DMS 273 (cell line): ENCODE measurements around the gene MAP2K3.
"Not testable (repeated sequence)": the region's sequence is repeated elsewhere in the genome, so short reads cannot be mapped to it uniquely, and the experiment has no call there.

Source experiments
- DNase-seq: peaks from one replicate; lab custom pipeline; 2025; ENCODE audit not compliant: unreplicated experiment; lab: John Stamatoyannopoulos, UW

Gene MAP2K3

DNA sequence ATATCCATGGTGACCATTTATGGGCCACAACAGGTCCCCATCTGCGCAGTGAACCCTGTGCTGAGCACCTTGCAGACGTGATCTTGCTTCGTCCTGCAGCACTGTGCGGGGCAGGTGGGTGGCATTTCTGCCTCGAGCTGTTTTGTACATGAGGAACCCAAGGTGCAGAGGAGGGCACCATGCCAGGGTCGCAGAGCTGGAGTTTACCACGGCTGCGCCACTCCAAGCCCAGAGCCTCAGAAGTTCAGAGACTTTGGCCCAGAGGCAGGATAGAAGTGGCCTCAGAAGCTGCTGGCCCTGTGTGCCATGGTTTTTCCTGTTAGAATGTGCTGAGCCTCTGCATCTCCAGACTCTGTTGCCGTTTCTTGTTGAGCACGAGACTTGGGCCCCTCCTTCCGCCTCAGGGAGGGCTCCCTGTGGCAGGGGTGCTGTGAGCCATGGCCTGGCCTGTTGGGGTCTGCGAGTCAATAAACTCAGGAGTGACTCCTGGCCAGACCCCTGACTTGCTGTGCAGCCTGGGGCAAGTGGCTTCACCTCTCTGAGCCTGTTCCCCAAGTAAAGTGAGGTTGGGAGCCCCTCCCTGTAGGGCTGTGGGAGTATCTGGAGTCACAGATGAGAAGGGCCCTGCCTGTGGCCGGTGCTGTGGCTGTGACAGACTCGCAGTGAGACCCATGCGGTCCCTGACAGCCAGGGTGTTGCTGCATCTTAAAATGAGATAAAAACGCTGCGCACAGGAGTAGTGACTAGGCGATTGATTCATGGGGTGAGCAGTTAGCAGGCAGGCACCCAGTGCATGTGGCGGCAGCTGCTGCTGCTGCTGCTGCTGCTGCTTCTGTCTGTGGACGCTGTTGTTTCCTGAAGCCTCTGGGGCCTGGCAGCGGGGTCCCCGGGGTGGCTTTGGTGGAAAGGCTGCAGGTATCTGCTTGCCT, 11.8 kb downstream of the MAP2K3 start:
- DNase-seq: peak; percentile 33

- peak; percentile 16 for DNase-seq
Measured at GRCh38 chr17:21297026-21297520, 12.6 kb downstream of the MAP2K3 start.

DNA sequence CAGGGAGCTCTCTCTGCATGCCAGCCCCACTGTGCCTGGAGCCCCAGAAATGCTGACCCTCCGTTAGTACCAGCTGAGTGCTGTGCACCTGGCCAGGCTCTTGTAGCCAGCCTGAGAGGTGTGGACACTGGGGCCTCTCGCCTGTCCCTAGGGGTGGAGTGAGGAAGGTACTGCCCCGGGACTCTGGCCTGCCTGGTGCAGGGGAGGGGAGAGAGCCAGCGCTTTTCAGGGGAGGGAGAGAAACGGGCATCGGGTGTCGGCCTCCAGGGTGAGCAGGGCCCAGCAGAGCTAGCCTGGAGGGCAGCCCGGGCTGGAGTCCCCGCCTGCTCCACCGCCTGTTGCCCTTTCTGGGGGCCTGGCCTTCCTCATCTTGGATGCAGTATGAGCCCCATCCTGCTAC, 13.1 kb downstream of the MAP2K3 start:
- DNase-seq: no peak

DNA sequence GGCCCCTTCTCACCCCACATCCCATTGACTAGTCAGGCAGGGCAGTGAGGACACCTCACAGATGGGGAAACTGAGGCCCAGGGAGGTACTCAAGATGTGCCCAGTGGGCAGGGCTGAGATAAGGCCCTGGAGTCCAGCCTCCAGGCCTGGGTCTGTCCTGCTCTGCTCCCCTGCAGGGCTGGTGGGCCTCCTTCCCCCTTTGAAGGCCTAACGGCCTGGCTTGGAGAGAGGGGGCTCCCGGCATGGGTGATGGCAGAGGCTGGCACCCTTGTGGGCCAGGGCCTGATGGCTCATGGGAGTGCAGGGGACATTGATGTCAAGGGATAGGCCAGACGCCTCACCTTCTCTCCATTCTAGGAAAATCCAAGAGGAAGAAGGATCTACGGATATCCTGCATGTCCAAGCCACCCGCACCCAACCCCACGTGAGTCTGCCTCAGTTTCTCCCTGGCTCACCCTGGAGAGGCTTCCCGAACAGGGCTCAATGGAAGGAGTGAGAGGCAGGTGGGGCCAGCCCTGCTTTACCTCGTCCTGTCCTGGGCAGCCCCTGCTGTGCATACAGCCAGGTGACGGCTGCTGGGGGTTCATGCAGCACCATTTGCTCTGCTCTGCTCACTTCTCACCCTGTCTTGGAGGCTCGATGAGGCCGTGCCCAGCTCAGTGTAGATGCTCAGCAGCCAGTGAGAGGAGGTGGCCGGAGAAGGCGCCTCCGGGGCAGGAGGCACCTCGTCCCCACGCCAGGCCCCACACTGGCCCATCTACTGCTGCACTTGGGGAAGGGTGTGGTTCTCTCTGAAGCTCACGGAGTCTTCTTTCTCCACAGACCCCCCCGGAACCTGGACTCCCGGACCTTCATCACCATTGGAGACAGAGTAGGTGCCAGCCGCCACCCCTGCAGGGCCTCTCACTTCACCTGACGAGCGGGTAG, 13.8 kb downstream of the MAP2K3 start:
- no peak for DNase-seq

DNA sequence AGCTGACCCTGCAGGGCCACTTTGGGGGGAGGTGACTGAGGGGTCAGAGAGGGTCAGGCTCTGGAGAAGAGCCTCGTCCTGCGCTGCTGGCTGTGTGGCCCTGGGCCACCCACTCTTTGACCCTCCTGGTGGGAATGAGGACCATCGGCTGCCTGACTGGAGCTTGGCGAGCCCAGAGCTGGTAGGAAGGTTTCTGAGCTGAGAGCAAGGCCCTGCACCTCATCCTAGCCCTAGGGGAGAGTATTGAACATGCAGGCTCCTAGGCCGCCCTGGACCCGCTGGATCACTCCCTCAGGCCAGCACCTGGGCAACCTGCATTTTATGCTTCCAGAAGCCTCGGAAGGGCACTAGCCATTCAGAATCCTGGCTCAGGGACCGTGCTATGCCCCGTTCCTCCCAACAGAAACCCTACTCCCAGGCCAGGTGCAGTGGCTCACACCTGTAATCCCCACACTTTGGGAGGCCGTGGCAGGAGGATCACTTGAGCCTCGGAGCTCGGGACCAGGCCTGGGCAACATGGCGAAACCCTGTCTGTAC, 14.5 kb downstream of the MAP2K3 start:
- no peak for DNase-seq

DNA sequence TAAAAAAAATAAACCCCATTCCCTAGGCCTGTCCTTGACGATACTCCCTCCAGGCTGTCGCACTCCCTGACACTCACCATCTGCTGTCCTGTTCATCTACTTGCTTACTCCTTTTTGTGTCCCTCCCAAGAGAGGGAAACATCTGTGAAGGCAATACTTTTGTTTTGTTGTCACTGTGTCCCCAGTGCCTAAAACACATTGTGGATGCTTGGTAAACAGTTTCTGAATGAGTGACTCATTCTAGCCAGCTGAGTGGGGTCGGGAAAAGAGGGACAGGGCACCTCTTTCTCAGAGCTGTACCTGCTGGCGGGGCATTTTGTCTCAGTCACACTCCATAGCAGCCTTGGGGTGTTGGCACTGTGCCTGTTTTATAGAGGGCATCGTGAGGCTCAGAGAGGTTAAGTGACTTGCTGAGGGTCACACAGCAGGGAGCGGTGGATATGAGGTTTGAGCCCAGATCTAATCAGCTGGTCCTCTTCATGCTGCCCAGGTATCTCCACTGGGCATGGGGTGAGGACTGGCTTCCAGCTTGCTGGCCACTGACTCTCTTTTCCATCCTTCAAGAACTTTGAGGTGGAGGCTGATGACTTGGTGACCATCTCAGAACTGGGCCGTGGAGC, 15.6 kb downstream of the MAP2K3 start:
- DNase-seq: peak; percentile 38

DNA sequence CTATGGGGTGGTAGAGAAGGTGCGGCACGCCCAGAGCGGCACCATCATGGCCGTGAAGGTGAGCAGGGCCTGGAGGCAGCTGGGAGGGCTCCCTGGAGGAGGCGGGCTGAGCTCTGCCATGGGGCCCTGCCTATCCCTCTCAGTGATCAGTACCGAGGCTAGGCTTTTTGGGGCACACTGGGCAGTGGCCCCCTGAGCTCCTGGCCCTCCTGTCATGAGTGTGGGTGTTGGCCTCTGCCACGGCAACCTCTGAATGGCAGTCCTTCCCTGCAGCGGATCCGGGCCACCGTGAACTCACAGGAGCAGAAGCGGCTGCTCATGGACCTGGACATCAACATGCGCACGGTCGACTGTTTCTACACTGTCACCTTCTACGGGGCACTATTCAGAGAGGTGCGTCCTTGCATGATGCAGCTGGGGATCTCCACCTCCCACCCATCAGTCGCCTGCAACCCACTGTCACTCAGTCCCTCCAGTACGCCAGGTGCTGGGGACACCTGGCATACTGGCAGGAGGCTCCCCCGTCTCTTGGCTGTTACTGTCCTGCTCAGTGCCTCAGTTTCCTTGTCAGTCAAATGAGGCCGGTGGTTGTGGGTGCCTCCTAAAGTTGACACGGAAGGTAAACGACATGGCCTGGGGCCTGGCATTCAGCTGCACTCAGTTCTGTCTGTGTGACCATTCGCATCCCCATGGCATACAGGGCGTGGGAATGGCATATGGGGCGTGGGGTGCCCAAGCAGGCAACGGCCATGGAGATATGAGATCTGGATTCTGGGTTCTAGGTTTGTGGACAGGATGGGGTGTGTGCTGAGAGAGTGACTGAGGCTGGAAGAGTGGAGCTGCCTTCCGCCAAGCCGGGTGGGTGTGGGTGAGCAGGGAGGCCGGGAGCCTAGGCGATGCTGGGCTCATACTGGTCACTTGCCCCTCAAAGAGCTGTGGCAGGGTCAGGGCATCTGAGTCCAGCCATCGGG, 16.4 kb downstream of the MAP2K3 start:
- no peak for DNase-seq

DNA sequence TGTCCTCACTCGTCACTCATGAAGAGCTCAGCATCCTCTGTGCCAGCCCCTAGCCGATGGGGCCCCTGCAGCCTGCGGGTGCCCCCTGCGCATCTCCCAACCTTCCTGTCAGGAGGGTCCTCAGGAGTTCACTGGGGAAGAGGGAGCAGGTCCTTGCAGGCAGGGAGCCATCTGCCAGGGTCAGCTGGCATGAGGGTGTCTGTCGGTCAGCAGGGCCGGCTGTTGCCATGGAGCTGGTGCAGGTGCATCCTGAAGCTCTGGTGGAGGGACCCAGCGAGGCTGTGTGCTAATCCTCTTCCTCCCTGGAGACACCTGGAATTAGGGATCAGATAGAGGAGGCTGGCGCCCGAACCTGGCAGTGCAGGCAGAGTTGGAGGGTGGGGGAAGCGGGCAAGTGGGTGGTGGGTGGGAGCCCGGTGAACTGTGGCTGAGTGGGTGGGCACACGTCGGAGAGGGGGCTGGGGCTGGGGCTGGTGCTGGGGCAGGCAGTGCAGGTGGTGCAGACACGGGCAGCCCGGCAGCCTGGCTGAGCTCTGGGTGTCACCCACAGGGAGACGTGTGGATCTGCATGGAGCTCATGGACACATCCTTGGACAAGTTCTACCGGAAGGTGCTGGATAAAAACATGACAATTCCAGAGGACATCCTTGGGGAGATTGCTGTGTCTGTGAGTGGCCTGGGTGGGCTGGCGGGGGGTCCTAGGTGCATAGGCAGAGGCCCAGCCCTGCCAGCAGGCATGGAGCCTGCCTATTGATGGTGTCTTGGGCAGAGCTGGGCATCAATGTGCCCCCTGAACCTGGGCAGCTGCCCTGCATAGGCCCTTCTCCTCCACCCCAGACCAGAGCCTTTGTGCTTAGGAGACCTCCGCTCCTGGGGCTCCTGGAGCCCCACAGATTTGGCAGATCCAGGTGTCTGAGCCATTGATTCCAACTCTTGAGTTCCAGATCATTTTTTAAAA, 17.4 kb downstream of the MAP2K3 start:
- DNase-seq: no peak

DNA sequence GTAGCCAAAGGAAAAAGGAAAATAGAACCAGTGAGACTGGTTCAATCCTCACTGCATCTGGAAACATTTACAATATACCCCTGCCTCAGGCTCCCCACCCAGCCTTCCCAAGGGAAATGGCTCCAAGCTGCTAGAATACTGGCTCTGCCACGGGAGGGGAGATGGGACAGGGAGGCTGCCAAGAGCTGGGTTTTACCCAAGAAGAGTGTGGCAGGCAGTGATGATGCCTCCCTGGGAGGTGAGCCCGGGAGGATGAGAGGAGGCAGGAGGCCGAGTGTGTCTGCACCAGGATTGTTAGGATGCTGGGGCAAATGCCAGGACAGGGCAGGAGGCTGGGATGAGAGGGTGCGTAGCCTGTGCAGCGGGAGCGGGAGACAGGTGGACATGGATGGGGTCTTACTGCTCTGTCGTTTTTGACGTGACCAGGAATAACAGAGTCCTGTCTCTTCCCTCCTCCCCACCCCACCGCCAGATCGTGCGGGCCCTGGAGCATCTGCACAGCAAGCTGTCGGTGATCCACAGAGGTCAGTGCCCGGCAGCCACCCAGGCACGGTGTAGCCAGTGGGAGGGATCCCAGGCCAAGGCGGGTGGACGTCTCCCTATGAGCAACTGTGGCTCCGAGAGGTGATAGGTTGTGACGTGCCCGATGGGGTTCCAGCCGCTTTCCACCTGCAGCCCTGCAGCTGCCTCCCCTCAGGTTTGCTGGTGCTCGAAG, 18.4 kb downstream of the MAP2K3 start:
- no peak for DNase-seq

GRCh38 chr17:21303441-21304065, 19.0 kb downstream of the MAP2K3 start:
- DNase-seq: no peak

GRCh38 chr17:21304091-21304490, 19.6 kb downstream of the MAP2K3 start:
- DNase-seq: no peak

GRCh38 chr17:21304551-21305151, 20.1 kb downstream of the MAP2K3 start:
- not testable (repeated sequence) for DNase-seq

- not testable (repeated sequence) for DNase-seq
Measured at GRCh38 chr17:21305431-21306180, 21.1 kb downstream of the MAP2K3 start.

DNA sequence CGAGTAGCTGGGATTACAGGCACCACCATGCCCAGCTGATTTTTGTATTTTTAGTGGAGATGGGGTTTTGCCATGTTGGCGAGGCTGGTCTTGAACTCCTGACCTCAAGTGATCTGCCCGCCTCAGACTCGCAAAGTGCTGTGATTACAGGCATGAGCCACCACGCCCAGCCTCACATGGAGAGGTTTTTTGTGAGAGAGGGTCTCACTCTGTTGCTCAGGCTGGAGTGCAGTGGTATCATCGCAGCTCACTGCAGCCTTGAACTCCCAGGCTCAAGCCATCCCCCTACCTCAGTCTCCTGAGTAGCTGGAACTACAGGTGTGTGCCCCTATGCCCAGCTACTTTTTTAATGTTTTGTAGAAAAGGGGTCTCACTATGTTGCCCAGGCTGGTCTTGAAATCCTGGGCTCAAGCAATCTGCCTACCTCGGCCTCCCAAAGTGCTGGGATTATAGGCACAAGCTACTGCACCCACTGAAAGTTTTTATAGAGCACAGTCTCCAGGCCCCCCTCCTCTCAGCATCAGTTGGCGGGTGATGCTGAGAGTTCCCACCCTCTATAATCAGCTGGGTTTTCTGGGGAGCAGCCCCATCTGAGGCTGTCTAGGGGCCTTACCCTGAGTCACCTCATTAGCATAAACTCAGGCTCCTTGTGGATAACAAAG, 22.2 kb downstream of the MAP2K3 start:
- not testable (repeated sequence) for DNase-seq

DNA sequence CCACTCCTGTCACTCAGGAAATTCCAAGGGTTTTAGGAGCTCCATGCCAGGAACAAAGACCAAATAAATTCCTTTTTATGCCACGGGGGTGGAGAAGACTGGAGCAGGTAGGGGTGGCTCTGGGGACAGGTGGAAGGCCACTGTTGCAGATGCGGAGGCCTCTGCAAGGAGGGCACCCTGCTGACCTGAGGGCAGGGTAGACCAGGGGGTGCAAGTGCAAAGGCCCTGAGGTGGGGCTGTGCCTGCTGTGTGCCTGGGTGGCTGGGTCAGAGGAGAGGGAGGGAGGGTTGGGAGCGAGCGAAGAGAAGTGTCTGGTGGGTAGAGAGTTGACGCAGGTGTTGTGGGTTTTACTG, 22.7 kb downstream of the MAP2K3 start:
- DNase-seq: not testable (repeated sequence)

- DNase-seq: not testable (repeated sequence)
Measured at GRCh38 chr17:21308931-21309381, 24.4 kb downstream of the MAP2K3 start.
